ENCODE data around the gene STON2.

Gene STON2

GRCh38 chr14:81435391-81436295 lies 35.5 kb upstream of the STON2 start:
- no peaks in the 10 kb centered on the region for H3K9me2 ChIP-seq (replicated peaks; ENCODE audit: insufficient read depth, low read length)
- no peaks in the 10 kb centered on the region for H3K9me3 ChIP-seq (ENCODE audit: insufficient read depth, low read length)
- no peaks in the 10 kb centered on the region for H3K36me3 ChIP-seq (ENCODE audit: low read length)
- H2AFZ ChIP-seq (ENCODE audit: low read depth, low read length, severe bottlenecking) = no peak overlapping the region
- H3K9ac ChIP-seq (ENCODE audit: low read length) = no peak overlapping the region
- H3K4me2 ChIP-seq (ENCODE audit: low read depth, low read length, poor library complexity, severe bottlenecking) = no peak overlapping the region
- no peaks in the 10 kb centered on the region for H4K20me1 ChIP-seq (ENCODE audit: low read depth, low read length)
- no peak overlapping the region for H3K4me3 ChIP-seq (ENCODE audit: insufficient read depth, low read length, poor library complexity, severe bottlenecking)
- H3K27ac ChIP-seq (ENCODE audit: low read depth, low read length) = no peak overlapping the region
- H3K27me3 ChIP-seq (ENCODE audit: low read length) = no peaks in the 10 kb centered on the region
- no peaks in the 10 kb centered on the region for H3K79me2 ChIP-seq (ENCODE audit: insufficient read depth, low read length)
- no peak for TF ChIP-seq EZH2phosphoT487 (conservative IDR thresholded peaks at IDR 0.05; ENCODE audit: low read length)
- TF ChIP-seq, protein P1, sequence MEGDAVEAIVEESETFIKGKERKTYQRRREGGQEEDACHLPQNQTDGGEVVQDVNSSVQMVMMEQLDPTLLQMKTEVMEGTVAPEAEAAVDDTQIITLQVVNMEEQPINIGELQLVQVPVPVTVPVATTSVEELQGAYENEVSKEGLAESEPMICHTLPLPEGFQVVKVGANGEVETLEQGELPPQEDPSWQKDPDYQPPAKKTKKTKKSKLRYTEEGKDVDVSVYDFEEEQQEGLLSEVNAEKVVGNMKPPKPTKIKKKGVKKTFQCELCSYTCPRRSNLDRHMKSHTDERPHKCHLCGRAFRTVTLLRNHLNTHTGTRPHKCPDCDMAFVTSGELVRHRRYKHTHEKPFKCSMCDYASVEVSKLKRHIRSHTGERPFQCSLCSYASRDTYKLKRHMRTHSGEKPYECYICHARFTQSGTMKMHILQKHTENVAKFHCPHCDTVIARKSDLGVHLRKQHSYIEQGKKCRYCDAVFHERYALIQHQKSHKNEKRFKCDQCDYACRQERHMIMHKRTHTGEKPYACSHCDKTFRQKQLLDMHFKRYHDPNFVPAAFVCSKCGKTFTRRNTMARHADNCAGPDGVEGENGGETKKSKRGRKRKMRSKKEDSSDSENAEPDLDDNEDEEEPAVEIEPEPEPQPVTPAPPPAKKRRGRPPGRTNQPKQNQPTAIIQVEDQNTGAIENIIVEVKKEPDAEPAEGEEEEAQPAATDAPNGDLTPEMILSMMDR (IDR thresholded peaks at IDR 0.05; ENCODE audit: insufficient read depth, low read length, poor library complexity, severe bottlenecking) = no peak
- no peaks in the 10 kb centered on the region for H3F3A ChIP-seq (ENCODE audit: insufficient read depth)

GRCh38 chr14:81435048-81435390 lies 34.9 kb upstream of the STON2 start:
- Histone ChIP-seq H3K4me3 (ENCODE audit: insufficient read depth, low read length, poor library complexity, severe bottlenecking) (no peak overlapping the region), H3F3A (ENCODE audit: insufficient read depth) (no peaks in the 10 kb centered on the region), H3K27me3 (ENCODE audit: low read length) (no peaks in the 10 kb centered on the region), H3K27ac (ENCODE audit: low read depth, low read length) (no peak overlapping the region), H2AFZ (ENCODE audit: low read depth, low read length, severe bottlenecking) (no peak overlapping the region), H3K9me3 (ENCODE audit: insufficient read depth, low read length) (no peaks in the 10 kb centered on the region), H4K20me1 (ENCODE audit: low read depth, low read length) (no peaks in the 10 kb centered on the region), H3K79me2 (ENCODE audit: insufficient read depth, low read length) (no peaks in the 10 kb centered on the region), H3K9me2 (replicated peaks; ENCODE audit: insufficient read depth, low read length) (no peaks in the 10 kb centered on the region), H3K4me2 (ENCODE audit: low read depth, low read length, poor library complexity, severe bottlenecking) (no peak overlapping the region), H3K9ac (ENCODE audit: low read length) (no peak overlapping the region), H3K36me3 (ENCODE audit: low read length) (no peaks in the 10 kb centered on the region)
- TF ChIP-seq EZH2phosphoT487 (conservative IDR thresholded peaks at IDR 0.05; ENCODE audit: low read length) = no peak
- TF ChIP-seq, protein P1 (IDR thresholded peaks at IDR 0.05; ENCODE audit: insufficient read depth, low read length, poor library complexity, severe bottlenecking) = no peak

- Histone ChIP-seq H3K4me2 (ENCODE audit: low read depth, low read length, poor library complexity, severe bottlenecking) (no peak overlapping the region), H3K9me2 (replicated peaks; ENCODE audit: insufficient read depth, low read length) (no peaks in the 10 kb centered on the region), H3K36me3 (ENCODE audit: low read length) (no peaks in the 10 kb centered on the region), H2AFZ (ENCODE audit: low read depth, low read length, severe bottlenecking) (no peak overlapping the region), H4K20me1 (ENCODE audit: low read depth, low read length) (no peaks in the 10 kb centered on the region), H3K9me3 (ENCODE audit: insufficient read depth, low read length) (no peaks in the 10 kb centered on the region), H3K27ac (ENCODE audit: low read depth, low read length) (no peak overlapping the region), H3K79me2 (ENCODE audit: insufficient read depth, low read length) (no peaks in the 10 kb centered on the region), H3K4me3 (ENCODE audit: insufficient read depth, low read length, poor library complexity, severe bottlenecking) (no peak overlapping the region), H3K27me3 (ENCODE audit: low read length) (no peaks in the 10 kb centered on the region), H3F3A (ENCODE audit: insufficient read depth) (no peaks in the 10 kb centered on the region), H3K9ac (ENCODE audit: low read length) (no peak overlapping the region)
- no peak for TF ChIP-seq EZH2phosphoT487 (conservative IDR thresholded peaks at IDR 0.05; ENCODE audit: low read length)
- TF ChIP-seq, protein P1 (IDR thresholded peaks at IDR 0.05; ENCODE audit: insufficient read depth, low read length, poor library complexity, severe bottlenecking) = no peak
Observed at GRCh38 chr14:81434230-81434629, 34.1 kb upstream of the STON2 start.
